GM23338 (cell line): Measurements from ENCODE around the gene OR51G2. TPM values are rescaled to one million over a fixed set of nuclear protein-coding genes. Genes with fewer than 3 reads are reported as not detected.

Source experiments
- ATAC-seq: fragments of 200-7000 bp; cut with Tn5 transposase; 3 replicates; pipeline ENCODE4 v1.9.1; 2020
- DNase-seq: peaks from one replicate; pipeline ENCODE4 v3.0.0-alpha.2; 2015; ENCODE audit warnings: low spot score
- H2AFZ ChIP-seq: fragments of 200-600 bp; sonication (generic); 2 replicates; pipeline ENCODE4 v1.8.0; 2016; ENCODE audit warnings: antibody characterized with exemption, mild to moderate bottlenecking, moderate library complexity
- H3F3A ChIP-seq: fragments of 200-600 bp; sonication (generic); replicated peaks from 2 replicates; pipeline ENCODE4 v1.8.0; 2017; ENCODE audit warnings: antibody characterized with exemption, mixed run types, low read depth
- H3K27ac ChIP-seq: fragments of 200-600 bp; sonication (generic); 2 replicates; pipeline ENCODE4 v1.6.1; 2016; ENCODE audit warnings: low read depth
- H3K27me3 ChIP-seq: fragments of 200-600 bp; sonication (generic); 2 replicates; pipeline ENCODE4 v1.8.0; 2016; ENCODE audit warnings: mild to moderate bottlenecking, mixed run types, moderate library complexity; ENCODE audit not compliant: insufficient read depth
- H3K36me3 ChIP-seq: fragments of 200-600 bp; sonication (generic); 2 replicates; pipeline ENCODE4 v1.8.0; 2016; ENCODE audit warnings: mild to moderate bottlenecking; ENCODE audit not compliant: insufficient read depth
- H3K4me1 ChIP-seq: fragments of 200-600 bp; sonication (generic); 2 replicates; pipeline ENCODE4 v1.8.0; 2016; ENCODE audit warnings: mild to moderate bottlenecking, moderate library complexity; ENCODE audit not compliant: insufficient read depth
- H3K4me2 ChIP-seq: fragments of 200-600 bp; sonication (generic); 2 replicates; pipeline ENCODE4 v1.7.1; 2017; ENCODE audit warnings: mixed run types
- H3K4me3 ChIP-seq: fragments of 200-600 bp; sonication (generic); 2 replicates; pipeline ENCODE4 v1.6.1; 2016; ENCODE audit warnings: mixed run types
- H3K79me2 ChIP-seq: fragments of 200-600 bp; sonication (generic); replicated peaks from 2 replicates; pipeline ENCODE4 v1.8.0; 2017; ENCODE audit warnings: mild to moderate bottlenecking; ENCODE audit not compliant: insufficient read depth
- H3K9me2 ChIP-seq: fragments of 200-600 bp; sonication (generic); 2 replicates; pipeline ENCODE4 v1.8.0; 2017; ENCODE audit not compliant: insufficient read depth
- H4K20me1 ChIP-seq: fragments of 200-600 bp; sonication (generic); replicated peaks from 2 replicates; pipeline ENCODE4 v1.8.0; 2017; ENCODE audit warnings: mild to moderate bottlenecking; ENCODE audit not compliant: insufficient read depth
- H3K27ac Mint-ChIP-seq: 2 replicates; pipeline ENCODE4 v1.8.0; 2020; ENCODE audit warnings: inconsistent platforms, mild to moderate bottlenecking, moderate library complexity, mixed read lengths
- H3K27me3 Mint-ChIP-seq: 3 replicates; pipeline ENCODE4 v1.8.0; 2022; ENCODE audit warnings: low read depth, mild to moderate bottlenecking, moderate library complexity, mixed read lengths, inconsistent platforms; ENCODE audit not compliant: insufficient read depth, poor library complexity
- H3K36me3 Mint-ChIP-seq: 3 replicates; pipeline ENCODE4 v1.8.0; 2021; ENCODE audit warnings: low read depth, mild to moderate bottlenecking, inconsistent platforms, moderate library complexity, mixed read lengths
- H3K4me1 Mint-ChIP-seq: 3 replicates; pipeline ENCODE4 v1.8.0; 2020; ENCODE audit warnings: mild to moderate bottlenecking, inconsistent platforms, mixed read lengths
- H3K4me3 Mint-ChIP-seq: 3 replicates; pipeline ENCODE4 v1.8.0; 2021; ENCODE audit warnings: moderate library complexity, mild to moderate bottlenecking, inconsistent platforms, mixed read lengths
- H3K9me3 Mint-ChIP-seq: 3 replicates; pipeline ENCODE4 v1.8.0; 2020; ENCODE audit warnings: moderate library complexity, mild to moderate bottlenecking, inconsistent platforms, mixed read lengths
- CREB1 ChIP-seq: fragments of 250-450 bp; sonication (Bioruptor Pico); IDR thresholded peaks from 2 replicates; pipeline ENCODE4 v1.5.0; 2020; ENCODE audit warnings: low read depth, mild to moderate bottlenecking, moderate library complexity
- EZH2 ChIP-seq: fragments of 200-600 bp; sonication (generic); IDR thresholded peaks from one replicate; pipeline ENCODE4 v1.8.0; 2017; ENCODE audit warnings: antibody characterized with exemption, mild to moderate bottlenecking, low read depth; ENCODE audit not compliant: unreplicated experiment
- EZH2phosphoT487 ChIP-seq: fragments of 200-600 bp; sonication (generic); IDR thresholded peaks from one replicate; pipeline ENCODE4 v1.8.1; 2018; ENCODE audit warnings: antibody characterized with exemption; ENCODE audit not compliant: unreplicated experiment
- JUNB ChIP-seq: IDR thresholded peaks from one replicate; pipeline ENCODE4 v1.6.1; 2016; ENCODE audit warnings: antibody characterized with exemption; ENCODE audit not compliant: unreplicated experiment
- NANOG ChIP-seq: IDR thresholded peaks from 2 replicates; pipeline ENCODE4 v1.6.1; 2016; ENCODE audit warnings: antibody characterized with exemption, borderline replicate concordance
- POLR2AphosphoS5 ChIP-seq: IDR thresholded peaks from 2 replicates; pipeline ENCODE4 v1.6.1; 2016; ENCODE audit warnings: antibody characterized with exemption, low read depth
- STAT1 ChIP-seq: IDR thresholded peaks from one replicate; pipeline ENCODE4 v1.6.1; 2016; ENCODE audit warnings: antibody characterized with exemption; ENCODE audit not compliant: unreplicated experiment
- ZNF114 ChIP-seq: fragments of 250-450 bp; sonication (Bioruptor Pico); IDR thresholded peaks from 2 replicates; pipeline ENCODE4 v1.5.0; 2020; ENCODE audit warnings: mild to moderate bottlenecking, moderate library complexity
- ZNF331 ChIP-seq: fragments of 250-450 bp; sonication (Bioruptor Pico); IDR thresholded peaks from 2 replicates; pipeline ENCODE4 v1.5.0; 2020; ENCODE audit warnings: low read depth, mild to moderate bottlenecking, moderate library complexity
- polyA plus RNA-seq: library from polyadenylated mRNA; unstranded; fragments of >200 nt; fragmentation: Nextera tagmentation; extraction: Ambion mirVana; gene quantifications from 2 replicates; pipeline ENCODE4 v1.2.1, GENCODE V29; 2016
- total RNA-seq: library from RNA; depleted of rRNA; stranded (reverse); fragments of >200 nt; shearing (Covaris generic); gene quantifications from 2 replicates; pipeline ENCODE4 v1.2.3, GENCODE V29; 2014
- TF ChIP-seq, protein P1 (sequence below): IDR thresholded peaks from one replicate; pipeline ENCODE4 v1.6.1; 2018; ENCODE audit warnings: antibody characterized with exemption; ENCODE audit not compliant: unreplicated experiment
- TF ChIP-seq, protein P2 (sequence below): fragments of 250-450 bp; sonication (Bioruptor Pico); IDR thresholded peaks from 2 replicates; pipeline ENCODE4 v1.5.0; 2020; ENCODE audit warnings: mild to moderate bottlenecking, moderate library complexity
- TF ChIP-seq, protein P3 (sequence below), 2 experiments: fragments of 200-600 bp in 1 of 2; sonication (generic) in 1 of 2; conservative IDR thresholded peaks; 2 replicates each; pipeline versions ENCODE4 v1.5.1 to v1.6.1; 2016 to 2017; ENCODE audit warnings: antibody characterized with exemption in 2 of 2, low read depth in 2 of 2, mild to moderate bottlenecking in 2 of 2, moderate library complexity in 1 of 2
- TF ChIP-seq, protein P4 (sequence below): IDR thresholded peaks from 2 replicates; pipeline ENCODE4 v1.6.1; 2016; ENCODE audit warnings: antibody characterized with exemption

Gene OR51G2
- total and polyA plus RNA-seq, 2 experiments from 2014 or later = not detected

DNA sequence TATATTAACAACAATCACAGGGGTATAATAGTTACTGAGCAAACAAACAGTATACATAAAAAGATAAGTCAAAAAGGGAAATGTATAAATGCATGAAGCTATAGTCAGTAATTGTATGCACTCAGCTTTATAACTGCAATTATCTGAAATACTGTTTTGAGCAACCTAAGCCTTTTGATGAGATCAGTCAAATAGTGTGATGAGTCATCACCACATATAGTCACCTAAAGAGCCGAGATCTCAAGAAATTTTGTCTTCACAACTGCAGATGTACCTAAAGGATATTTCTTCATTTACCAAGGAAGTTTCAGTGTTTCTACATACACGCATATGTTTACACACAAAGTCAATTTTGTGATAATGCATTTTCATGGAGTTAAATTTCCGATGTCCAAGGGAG is 41.7 kb upstream of the OR51G2 start:
- H3K36me3 Mint-ChIP-seq = no peaks in the 10 kb centered on the region
- H3K9me3 Mint-ChIP-seq = no peaks in the 10 kb centered on the region
- H3K27me3 Mint-ChIP-seq = no peaks in the 10 kb centered on the region

More for the DNA sequence above, 41.7 kb upstream of the OR51G2 start:
- H3K27ac ChIP-seq = no peak overlapping the region
- H3K79me2 ChIP-seq = no peaks in the 10 kb centered on the region
- no peak for ATAC-seq
- H3K4me3 ChIP-seq = no peak overlapping the region
- H3K36me3 ChIP-seq = no peaks in the 10 kb centered on the region
- TF ChIP-seq, protein P1, sequence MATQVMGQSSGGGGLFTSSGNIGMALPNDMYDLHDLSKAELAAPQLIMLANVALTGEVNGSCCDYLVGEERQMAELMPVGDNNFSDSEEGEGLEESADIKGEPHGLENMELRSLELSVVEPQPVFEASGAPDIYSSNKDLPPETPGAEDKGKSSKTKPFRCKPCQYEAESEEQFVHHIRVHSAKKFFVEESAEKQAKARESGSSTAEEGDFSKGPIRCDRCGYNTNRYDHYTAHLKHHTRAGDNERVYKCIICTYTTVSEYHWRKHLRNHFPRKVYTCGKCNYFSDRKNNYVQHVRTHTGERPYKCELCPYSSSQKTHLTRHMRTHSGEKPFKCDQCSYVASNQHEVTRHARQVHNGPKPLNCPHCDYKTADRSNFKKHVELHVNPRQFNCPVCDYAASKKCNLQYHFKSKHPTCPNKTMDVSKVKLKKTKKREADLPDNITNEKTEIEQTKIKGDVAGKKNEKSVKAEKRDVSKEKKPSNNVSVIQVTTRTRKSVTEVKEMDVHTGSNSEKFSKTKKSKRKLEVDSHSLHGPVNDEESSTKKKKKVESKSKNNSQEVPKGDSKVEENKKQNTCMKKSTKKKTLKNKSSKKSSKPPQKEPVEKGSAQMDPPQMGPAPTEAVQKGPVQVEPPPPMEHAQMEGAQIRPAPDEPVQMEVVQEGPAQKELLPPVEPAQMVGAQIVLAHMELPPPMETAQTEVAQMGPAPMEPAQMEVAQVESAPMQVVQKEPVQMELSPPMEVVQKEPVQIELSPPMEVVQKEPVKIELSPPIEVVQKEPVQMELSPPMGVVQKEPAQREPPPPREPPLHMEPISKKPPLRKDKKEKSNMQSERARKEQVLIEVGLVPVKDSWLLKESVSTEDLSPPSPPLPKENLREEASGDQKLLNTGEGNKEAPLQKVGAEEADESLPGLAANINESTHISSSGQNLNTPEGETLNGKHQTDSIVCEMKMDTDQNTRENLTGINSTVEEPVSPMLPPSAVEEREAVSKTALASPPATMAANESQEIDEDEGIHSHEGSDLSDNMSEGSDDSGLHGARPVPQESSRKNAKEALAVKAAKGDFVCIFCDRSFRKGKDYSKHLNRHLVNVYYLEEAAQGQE = no peak
- TF ChIP-seq CREB1 = no peak
- TF ChIP-seq, protein P2, sequence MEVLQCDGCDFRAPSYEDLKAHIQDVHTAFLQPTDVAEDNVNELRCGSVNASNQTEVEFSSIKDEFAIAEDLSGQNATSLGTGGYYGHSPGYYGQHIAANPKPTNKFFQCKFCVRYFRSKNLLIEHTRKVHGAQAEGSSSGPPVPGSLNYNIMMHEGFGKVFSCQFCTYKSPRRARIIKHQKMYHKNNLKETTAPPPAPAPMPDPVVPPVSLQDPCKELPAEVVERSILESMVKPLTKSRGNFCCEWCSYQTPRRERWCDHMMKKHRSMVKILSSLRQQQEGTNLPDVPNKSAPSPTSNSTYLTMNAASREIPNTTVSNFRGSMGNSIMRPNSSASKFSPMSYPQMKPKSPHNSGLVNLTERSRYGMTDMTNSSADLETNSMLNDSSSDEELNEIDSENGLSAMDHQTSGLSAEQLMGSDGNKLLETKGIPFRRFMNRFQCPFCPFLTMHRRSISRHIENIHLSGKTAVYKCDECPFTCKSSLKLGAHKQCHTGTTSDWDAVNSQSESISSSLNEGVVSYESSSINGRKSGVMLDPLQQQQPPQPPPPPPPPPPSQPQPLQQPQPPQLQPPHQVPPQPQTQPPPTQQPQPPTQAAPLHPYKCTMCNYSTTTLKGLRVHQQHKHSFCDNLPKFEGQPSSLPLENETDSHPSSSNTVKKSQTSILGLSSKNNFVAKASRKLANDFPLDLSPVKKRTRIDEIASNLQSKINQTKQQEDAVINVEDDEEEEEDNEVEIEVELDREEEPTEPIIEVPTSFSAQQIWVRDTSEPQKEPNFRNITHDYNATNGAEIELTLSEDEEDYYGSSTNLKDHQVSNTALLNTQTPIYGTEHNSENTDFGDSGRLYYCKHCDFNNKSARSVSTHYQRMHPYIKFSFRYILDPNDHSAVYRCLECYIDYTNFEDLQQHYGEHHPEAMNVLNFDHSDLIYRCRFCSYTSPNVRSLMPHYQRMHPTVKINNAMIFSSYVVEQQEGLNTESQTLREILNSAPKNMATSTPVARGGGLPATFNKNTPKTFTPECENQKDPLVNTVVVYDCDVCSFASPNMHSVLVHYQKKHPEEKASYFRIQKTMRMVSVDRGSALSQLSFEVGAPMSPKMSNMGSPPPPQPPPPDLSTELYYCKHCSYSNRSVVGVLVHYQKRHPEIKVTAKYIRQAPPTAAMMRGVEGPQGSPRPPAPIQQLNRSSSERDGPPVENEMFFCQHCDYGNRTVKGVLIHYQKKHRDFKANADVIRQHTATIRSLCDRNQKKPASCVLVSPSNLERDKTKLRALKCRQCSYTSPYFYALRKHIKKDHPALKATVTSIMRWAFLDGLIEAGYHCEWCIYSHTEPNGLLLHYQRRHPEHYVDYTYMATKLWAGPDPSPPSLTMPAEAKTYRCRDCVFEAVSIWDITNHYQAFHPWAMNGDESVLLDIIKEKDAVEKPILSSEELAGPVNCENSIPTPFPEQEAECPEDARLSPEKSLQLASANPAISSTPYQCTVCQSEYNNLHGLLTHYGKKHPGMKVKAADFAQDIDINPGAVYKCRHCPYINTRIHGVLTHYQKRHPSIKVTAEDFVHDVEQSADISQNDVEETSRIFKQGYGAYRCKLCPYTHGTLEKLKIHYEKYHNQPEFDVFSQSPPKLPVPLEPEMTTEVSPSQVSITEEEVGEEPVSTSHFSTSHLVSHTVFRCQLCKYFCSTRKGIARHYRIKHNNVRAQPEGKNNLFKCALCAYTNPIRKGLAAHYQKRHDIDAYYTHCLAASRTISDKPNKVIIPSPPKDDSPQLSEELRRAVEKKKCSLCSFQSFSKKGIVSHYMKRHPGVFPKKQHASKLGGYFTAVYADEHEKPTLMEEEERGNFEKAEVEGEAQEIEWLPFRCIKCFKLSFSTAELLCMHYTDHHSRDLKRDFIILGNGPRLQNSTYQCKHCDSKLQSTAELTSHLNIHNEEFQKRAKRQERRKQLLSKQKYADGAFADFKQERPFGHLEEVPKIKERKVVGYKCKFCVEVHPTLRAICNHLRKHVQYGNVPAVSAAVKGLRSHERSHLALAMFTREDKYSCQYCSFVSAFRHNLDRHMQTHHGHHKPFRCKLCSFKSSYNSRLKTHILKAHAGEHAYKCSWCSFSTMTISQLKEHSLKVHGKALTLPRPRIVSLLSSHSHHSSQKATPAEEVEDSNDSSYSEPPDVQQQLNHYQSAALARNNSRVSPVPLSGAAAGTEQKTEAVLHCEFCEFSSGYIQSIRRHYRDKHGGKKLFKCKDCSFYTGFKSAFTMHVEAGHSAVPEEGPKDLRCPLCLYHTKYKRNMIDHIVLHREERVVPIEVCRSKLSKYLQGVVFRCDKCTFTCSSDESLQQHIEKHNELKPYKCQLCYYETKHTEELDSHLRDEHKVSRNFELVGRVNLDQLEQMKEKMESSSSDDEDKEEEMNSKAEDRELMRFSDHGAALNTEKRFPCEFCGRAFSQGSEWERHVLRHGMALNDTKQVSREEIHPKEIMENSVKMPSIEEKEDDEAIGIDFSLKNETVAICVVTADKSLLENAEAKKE (CRISPR knock-in tag) = no peak
- no peak for TF ChIP-seq EZH2phosphoT487
- TF ChIP-seq STAT1 = no peak
- TF ChIP-seq EZH2 = no peak
- TF ChIP-seq JUNB = no peak
- TF ChIP-seq, protein P3, sequence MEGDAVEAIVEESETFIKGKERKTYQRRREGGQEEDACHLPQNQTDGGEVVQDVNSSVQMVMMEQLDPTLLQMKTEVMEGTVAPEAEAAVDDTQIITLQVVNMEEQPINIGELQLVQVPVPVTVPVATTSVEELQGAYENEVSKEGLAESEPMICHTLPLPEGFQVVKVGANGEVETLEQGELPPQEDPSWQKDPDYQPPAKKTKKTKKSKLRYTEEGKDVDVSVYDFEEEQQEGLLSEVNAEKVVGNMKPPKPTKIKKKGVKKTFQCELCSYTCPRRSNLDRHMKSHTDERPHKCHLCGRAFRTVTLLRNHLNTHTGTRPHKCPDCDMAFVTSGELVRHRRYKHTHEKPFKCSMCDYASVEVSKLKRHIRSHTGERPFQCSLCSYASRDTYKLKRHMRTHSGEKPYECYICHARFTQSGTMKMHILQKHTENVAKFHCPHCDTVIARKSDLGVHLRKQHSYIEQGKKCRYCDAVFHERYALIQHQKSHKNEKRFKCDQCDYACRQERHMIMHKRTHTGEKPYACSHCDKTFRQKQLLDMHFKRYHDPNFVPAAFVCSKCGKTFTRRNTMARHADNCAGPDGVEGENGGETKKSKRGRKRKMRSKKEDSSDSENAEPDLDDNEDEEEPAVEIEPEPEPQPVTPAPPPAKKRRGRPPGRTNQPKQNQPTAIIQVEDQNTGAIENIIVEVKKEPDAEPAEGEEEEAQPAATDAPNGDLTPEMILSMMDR (conservative IDR thresholded peaks at IDR 0.05; ENCODE audit: low read depth in 2 of 2) = no peak
- no peak for TF ChIP-seq POLR2AphosphoS5
- no peak for TF ChIP-seq NANOG
- TF ChIP-seq ZNF331 (CRISPR knock-in tag) = no peak
- no peak for TF ChIP-seq ZNF114 (CRISPR knock-in tag)
- TF ChIP-seq, protein P4, sequence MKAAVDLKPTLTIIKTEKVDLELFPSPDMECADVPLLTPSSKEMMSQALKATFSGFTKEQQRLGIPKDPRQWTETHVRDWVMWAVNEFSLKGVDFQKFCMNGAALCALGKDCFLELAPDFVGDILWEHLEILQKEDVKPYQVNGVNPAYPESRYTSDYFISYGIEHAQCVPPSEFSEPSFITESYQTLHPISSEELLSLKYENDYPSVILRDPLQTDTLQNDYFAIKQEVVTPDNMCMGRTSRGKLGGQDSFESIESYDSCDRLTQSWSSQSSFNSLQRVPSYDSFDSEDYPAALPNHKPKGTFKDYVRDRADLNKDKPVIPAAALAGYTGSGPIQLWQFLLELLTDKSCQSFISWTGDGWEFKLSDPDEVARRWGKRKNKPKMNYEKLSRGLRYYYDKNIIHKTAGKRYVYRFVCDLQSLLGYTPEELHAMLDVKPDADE = no peak
- peaks cover 4% of the 10 kb centered on the region; the same call in 1 of the 3 replicates for H3K4me1 Mint-ChIP-seq
- no peak overlapping the region for H3K4me2 ChIP-seq
- no peak overlapping the region for H3K27ac Mint-ChIP-seq
- H3F3A ChIP-seq = no peaks in the 10 kb centered on the region
- H3K4me1 ChIP-seq = no peaks in the 10 kb centered on the region
- H3K4me3 Mint-ChIP-seq = no peak overlapping the region
- H3K9me2 ChIP-seq = no peaks in the 10 kb centered on the region
- H2AFZ ChIP-seq = no peak overlapping the region
- DNase-seq = no peak
- no peaks in the 10 kb centered on the region for H4K20me1 ChIP-seq
- H3K27me3 ChIP-seq = no peaks in the 10 kb centered on the region
